ENCODE results near the gene BAD. TPM values are rescaled to one million over a fixed set of nuclear protein-coding genes. Genes with fewer than 3 reads are reported as not detected.

Gene BAD
- total and polyA plus RNA-seq, 9 donors, result 3.4 to 125 (median 63.6) TPM

DNA sequence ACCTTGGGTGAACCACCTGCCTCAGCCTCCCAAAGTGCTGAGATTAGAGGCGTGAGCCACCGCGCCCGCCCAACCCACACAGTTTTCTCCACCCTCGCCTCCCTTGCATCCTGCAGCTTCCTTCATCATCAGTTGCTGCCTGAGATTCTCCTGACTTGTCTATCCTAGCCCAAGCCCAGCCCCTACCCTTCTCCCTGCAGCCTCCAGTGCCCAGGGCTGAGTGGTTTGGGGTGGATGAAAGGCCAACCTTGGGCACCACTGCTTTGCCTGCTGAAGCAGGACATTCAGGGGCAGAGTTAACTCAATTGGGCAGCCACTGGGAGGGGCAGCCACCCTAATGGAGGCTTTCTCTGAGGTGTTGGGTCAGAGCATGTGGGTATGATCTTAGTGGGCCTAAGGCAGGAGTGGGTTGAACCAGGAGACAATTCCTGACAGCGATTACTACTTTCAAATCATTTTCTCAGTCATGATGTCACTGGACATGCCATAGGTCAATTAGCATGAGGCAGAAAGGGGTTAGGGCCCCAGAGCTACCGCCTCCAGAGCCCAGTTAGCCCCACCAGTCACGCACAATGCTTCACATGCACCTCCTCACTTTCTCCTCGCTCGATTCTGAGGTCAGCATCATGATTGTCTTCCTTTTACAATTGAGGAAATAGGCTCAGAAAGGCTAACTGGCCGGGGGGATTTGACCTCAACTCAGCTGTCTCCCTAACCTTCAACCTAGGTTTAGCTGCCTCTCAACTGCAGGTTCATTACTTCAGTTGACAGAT, 44.6 kb downstream of the BAD start:
- no peaks in the 10 kb centered on the region for H3K9me3 ChIP-seq
- intact Hi-C loops (cut with DNase I), result loop anchor here in 1 of 4 donors (5.0 kb wide), 1 partner anchor 67 kb away; the partner anchor contains the start of gene ESRRA
- H3K27me3 ChIP-seq, result no peaks in the 10 kb centered on the region
- H3K4me1 ChIP-seq (ENCODE audit: insufficient read depth), result peaks cover 10% of the 10 kb centered on the region
- no peaks in the 10 kb centered on the region for H3K36me3 ChIP-seq
- peak overlapping the region; percentile 96 for H3K4me3 ChIP-seq
- peak in 1 of 5 donors; percentile 36 for DNase-seq
- H3K27ac ChIP-seq, result peak overlapping the region; percentile 89 to 99
- WGBS, 3 donors, result 81 to 84% (median 82%) methylated on average over 11 of the region's 11 CpGs
- TF ChIP-seq POLR2A (IDR thresholded peaks at IDR 0.05), result no peak
- TF ChIP-seq, protein P1, sequence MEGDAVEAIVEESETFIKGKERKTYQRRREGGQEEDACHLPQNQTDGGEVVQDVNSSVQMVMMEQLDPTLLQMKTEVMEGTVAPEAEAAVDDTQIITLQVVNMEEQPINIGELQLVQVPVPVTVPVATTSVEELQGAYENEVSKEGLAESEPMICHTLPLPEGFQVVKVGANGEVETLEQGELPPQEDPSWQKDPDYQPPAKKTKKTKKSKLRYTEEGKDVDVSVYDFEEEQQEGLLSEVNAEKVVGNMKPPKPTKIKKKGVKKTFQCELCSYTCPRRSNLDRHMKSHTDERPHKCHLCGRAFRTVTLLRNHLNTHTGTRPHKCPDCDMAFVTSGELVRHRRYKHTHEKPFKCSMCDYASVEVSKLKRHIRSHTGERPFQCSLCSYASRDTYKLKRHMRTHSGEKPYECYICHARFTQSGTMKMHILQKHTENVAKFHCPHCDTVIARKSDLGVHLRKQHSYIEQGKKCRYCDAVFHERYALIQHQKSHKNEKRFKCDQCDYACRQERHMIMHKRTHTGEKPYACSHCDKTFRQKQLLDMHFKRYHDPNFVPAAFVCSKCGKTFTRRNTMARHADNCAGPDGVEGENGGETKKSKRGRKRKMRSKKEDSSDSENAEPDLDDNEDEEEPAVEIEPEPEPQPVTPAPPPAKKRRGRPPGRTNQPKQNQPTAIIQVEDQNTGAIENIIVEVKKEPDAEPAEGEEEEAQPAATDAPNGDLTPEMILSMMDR (IDR thresholded peaks at IDR 0.05), result no peak
- TF ChIP-seq EP300 (IDR thresholded peaks at IDR 0.05), result no peak

DNA sequence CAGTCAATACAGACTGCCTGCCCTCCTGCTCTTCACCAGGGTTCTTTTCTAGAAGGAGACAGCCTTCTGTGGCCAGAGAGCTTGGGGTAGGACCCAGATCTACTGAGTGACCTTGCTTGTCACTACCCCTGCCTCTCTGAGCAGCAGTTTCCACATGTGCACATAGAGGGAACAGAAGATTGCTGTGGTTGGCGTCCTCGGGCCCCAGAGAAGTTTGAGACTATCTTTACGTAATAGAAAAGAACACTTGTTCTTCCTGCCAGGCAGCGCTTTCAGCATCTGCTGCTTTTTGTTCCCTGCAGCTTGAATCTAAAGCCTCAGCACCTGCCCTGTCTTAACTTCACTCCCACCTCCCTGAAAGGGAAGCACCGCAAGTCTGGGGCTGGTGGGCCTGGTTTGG, 45.5 kb downstream of the BAD start:
- H3K4me1 ChIP-seq (ENCODE audit: insufficient read depth), result peaks cover 11% of the 10 kb centered on the region
- no peak overlapping the region for H3K4me3 ChIP-seq
- no peaks in the 10 kb centered on the region for H3K27me3 ChIP-seq
- no peaks in the 10 kb centered on the region for H3K9me3 ChIP-seq
- intact Hi-C loops (cut with DNase I), result no loop called here
- DNase-seq, result peak in 1 of 5 donors; percentile 26
- no peaks in the 10 kb centered on the region for H3K36me3 ChIP-seq
- WGBS, 3 donors, result 78 to 87% (median 79%) methylated on average over 5 of the region's 5 CpGs
- TF ChIP-seq, protein P1 (IDR thresholded peaks at IDR 0.05), result no peak
- no peak for TF ChIP-seq EP300 (IDR thresholded peaks at IDR 0.05)
- TF ChIP-seq POLR2A (IDR thresholded peaks at IDR 0.05), result no peak
- no peak overlapping the region for H3K27ac ChIP-seq

DNA sequence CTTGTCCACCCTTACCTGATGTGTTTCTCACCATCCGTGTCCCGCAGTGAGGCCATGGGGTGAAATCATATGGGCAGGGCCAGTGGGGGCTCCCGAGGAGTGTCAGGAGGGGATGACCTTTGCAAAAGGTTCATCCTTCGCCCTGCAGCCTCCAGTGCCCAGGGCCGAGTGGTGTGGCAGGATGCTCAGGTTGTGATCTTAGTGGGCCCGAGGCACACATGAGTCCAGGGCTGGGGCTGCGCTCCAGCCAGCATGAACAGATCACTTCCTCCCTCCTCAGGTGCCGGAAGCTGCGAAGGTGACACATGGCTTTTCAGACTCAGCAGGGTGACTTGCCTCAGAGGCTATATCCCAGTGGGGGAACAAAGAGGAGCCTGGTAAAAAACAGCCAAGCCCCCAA, 46.4 kb downstream of the BAD start:
- peak in 2 of 5 donors; percentile 29 to 33 for DNase-seq
- Histone ChIP-seq H3K9me3 (no peaks in the 10 kb centered on the region), H3K36me3 (no peaks in the 10 kb centered on the region), H3K27me3 (no peaks in the 10 kb centered on the region), H3K4me1 (ENCODE audit: insufficient read depth) (peaks cover 15% of the 10 kb centered on the region), H3K4me3 (no peak overlapping the region), H3K27ac (no peak overlapping the region)
- TF ChIP-seq POLR2A (IDR thresholded peaks at IDR 0.05), result no peak
- TF ChIP-seq EP300 (IDR thresholded peaks at IDR 0.05), result no peak
- TF ChIP-seq, protein P1 (IDR thresholded peaks at IDR 0.05), result no peak
- intact Hi-C loops (cut with DNase I), result no loop called here
- 84 to 87% (median 85%) methylated on average over 8 to 9 of the region's 9 CpGs for WGBS, 3 donors

DNA sequence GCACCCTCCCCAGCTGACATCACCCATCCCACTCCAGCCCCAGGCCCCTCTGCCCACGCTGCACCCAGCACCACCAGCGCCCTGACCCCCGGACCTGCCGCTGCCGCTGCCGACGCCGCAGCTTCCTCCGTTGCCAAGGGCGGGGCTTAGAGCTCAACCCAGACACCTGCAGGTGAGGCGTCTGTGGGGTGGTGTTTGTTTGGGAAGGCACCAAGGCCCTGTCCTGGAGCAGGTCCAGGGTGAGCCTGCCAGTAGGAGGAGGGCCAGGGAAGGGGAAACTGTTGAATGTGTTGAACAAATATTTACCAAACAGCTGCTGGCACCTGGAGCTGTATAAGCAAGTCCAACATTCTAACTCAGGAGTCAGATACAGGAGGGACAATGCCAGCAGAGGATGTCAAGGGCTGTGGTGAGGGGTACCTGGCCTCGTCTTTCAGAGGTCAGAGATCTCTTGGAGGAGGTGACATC, 46.9 kb downstream of the BAD start:
- DNase-seq, result peak in 3 of 5 donors; percentile 47 to 53 (median 51)
- intact Hi-C loops (cut with DNase I), result no loop called here
- peaks cover 15% of the 10 kb centered on the region for H3K4me1 ChIP-seq (ENCODE audit: insufficient read depth)
- H3K27me3 ChIP-seq, result no peaks in the 10 kb centered on the region
- H3K9me3 ChIP-seq, result no peaks in the 10 kb centered on the region
- H3K27ac ChIP-seq, result no peak overlapping the region
- no peak overlapping the region for H3K4me3 ChIP-seq
- H3K36me3 ChIP-seq, result no peaks in the 10 kb centered on the region
- TF ChIP-seq POLR2A (IDR thresholded peaks at IDR 0.05), result no peak
- TF ChIP-seq EP300 (IDR thresholded peaks at IDR 0.05), result no peak
- WGBS, 3 donors, result 50 to 69% (median 55%) methylated on average over 12 of the region's 12 CpGs

All from ovary (tissue), 9 donors.